HCT116 (cell line): ENCODE measurements around the gene BZW2. TPM values are rescaled to one million over a fixed set of nuclear protein-coding genes. Genes with fewer than 3 reads are reported as not detected.

Source experiments
- ATAC-seq: fragments of 200-7000 bp; cut with Tn5 transposase; 2 replicates; pipeline ENCODE4 v1.9.1; 2020; ENCODE audit warnings: mild to moderate bottlenecking, moderate library complexity
- BruUV-seq: library from RNA; stranded (reverse); fragments of 400-500 nt; replicated peaks from 2 replicates; lab custom pipeline; 2021; lab: Mats Ljungman, UMichigan
- CTCF ChIA-PET: fragments of 300-600 bp; sonication (Branson Sonifier 250); formaldehyde crosslinking; loops from one replicate; lab custom pipeline; 2021; ENCODE audit warnings: antibody characterized with exemption; lab: Charles Lee
- POLR2A ChIA-PET: fragments of 300-600, 350-600 bp; sonication (Branson Sonifier 250); formaldehyde crosslinking; loops from one replicate; lab custom pipeline; 2021; ENCODE audit warnings: antibody characterized with exemption; lab: Charles Lee
- RAD21 ChIA-PET, 2 experiments: fragments of 300-600 bp; sonication (Branson Sonifier 250); formaldehyde crosslinking; loops; one replicate each; lab custom pipeline; 2023; ENCODE audit warnings: low total read pairs in 2 of 2; ENCODE audit not compliant: uncharacterized antibody in 2 of 2, unreplicated experiment in 2 of 2, low non-redundant PET in 1 of 2; lab: Charles Lee
- DNase-seq: peaks from one replicate; pipeline ENCODE4 v3.0.0-alpha.2; 2010; ENCODE audit warnings: low read depth, low spot score
- H2AFZ ChIP-seq: fragments of 200-600 bp; shearing (Covaris generic), sonication (generic); 2 replicates; pipeline ENCODE4 v1.6.1; 2017; ENCODE audit warnings: low read depth, mixed run types, mixed read lengths, antibody characterized with exemption, low read length; ENCODE audit not compliant: poor library complexity, severe bottlenecking
- H3K27ac ChIP-seq: 2 replicates; pipeline ENCODE4 v1.5.1; 2012; ENCODE audit warnings: low read depth, low read length
- H3K27me3 ChIP-seq: fragments of 200-600 bp; sonication (generic); 2 replicates; pipeline ENCODE4 v1.6.1; 2016; ENCODE audit warnings: mixed run types, low read length, mixed read lengths; ENCODE audit not compliant: insufficient read depth
- H3K36me3 ChIP-seq, 2 experiments: fragments of 200-500 bp in 1 of 2; fragments of 200-600 bp in 1 of 2; sonication (Bioruptor generic) in 1 of 2; sonication (generic) in 1 of 2; 2 replicates each; pipeline versions ENCODE4 v1.5.1 to v1.6.1; 2014 to 2016; ENCODE audit warnings: low read length in 2 of 2, inconsistent platforms in 1 of 2, mixed read lengths in 1 of 2, mixed run types in 1 of 2; ENCODE audit not compliant: insufficient read depth in 2 of 2, control insufficient read depth in 1 of 2
- H3K4me1 ChIP-seq, 2 experiments: fragments of 200-600 bp in 1 of 2; sonication (generic) in 1 of 2; 2 replicates each; pipeline versions ENCODE4 v1.5.1 to v1.6.1; 2012 to 2017; ENCODE audit warnings: low read length in 2 of 2, inconsistent platforms in 1 of 2, mild to moderate bottlenecking in 1 of 2, mixed read lengths in 1 of 2, mixed run types in 1 of 2, moderate library complexity in 1 of 2; ENCODE audit not compliant: insufficient read depth in 2 of 2, control insufficient read depth in 1 of 2
- H3K4me2 ChIP-seq: fragments of 200-600 bp; sonication (generic); 2 replicates; pipeline ENCODE4 v1.6.1; 2017; ENCODE audit warnings: mixed run types, low read length, mixed read lengths
- H3K4me3 ChIP-seq, 2 experiments: fragments of 200-600 bp in 1 of 2; sonication (generic) in 1 of 2; replicated peaks in 1 of 2; 2 replicates each; pipeline ENCODE4 v1.5.1; 2011 to 2016; ENCODE audit warnings: low read length in 2 of 2, control low read depth in 1 of 2, low read depth in 1 of 2, mild to moderate bottlenecking in 1 of 2, mixed read lengths in 1 of 2, mixed run types in 1 of 2
- H3K79me2 ChIP-seq: fragments of 200-600 bp; sonication (generic); 2 replicates; pipeline ENCODE4 v1.6.1; 2017; ENCODE audit warnings: mild to moderate bottlenecking, mixed run types, low read length, moderate library complexity, mixed read lengths; ENCODE audit not compliant: insufficient read depth
- H3K9ac ChIP-seq: fragments of 200-600 bp; sonication (generic); 2 replicates; pipeline ENCODE4 v1.6.1; 2016; ENCODE audit warnings: low read length, mixed read lengths
- H3K9me2 ChIP-seq: fragments of 200-600 bp; sonication (generic), shearing (Covaris generic); 2 replicates; pipeline ENCODE4 v1.6.1; 2017; ENCODE audit warnings: mixed run types, mild to moderate bottlenecking, moderate library complexity; ENCODE audit not compliant: insufficient read depth
- H3K9me3 ChIP-seq, 2 experiments: fragments of 200-500 bp in 1 of 2; fragments of 200-600 bp in 1 of 2; sonication (Bioruptor generic) in 1 of 2; sonication (generic) in 1 of 2; 2 replicates each; pipeline ENCODE4 v1.6.1; 2014 to 2017; ENCODE audit warnings: low read length in 2 of 2, mixed read lengths in 2 of 2, inconsistent platforms in 1 of 2, low read depth in 1 of 2, mild to moderate bottlenecking in 1 of 2, mixed run types in 1 of 2, moderate library complexity in 1 of 2; ENCODE audit not compliant: control insufficient read depth in 1 of 2, insufficient read depth in 1 of 2
- H4K20me1 ChIP-seq: fragments of 200-600 bp; sonication (generic), shearing (Covaris generic); 2 replicates; pipeline ENCODE4 v1.6.1; 2017; ENCODE audit warnings: mixed run types, mild to moderate bottlenecking, moderate library complexity; ENCODE audit not compliant: insufficient read depth
- CBX3 ChIP-seq: IDR thresholded peaks from 2 replicates; pipeline ENCODE4 v1.6.1; 2012; ENCODE audit warnings: low read depth
- CEBPB ChIP-seq: IDR thresholded peaks from 2 replicates; pipeline ENCODE4 v1.6.1; 2012; ENCODE audit warnings: low read depth
- EGR1 ChIP-seq: IDR thresholded peaks from 2 replicates; pipeline ENCODE4 v1.6.1; 2012; ENCODE audit warnings: low read depth
- EZH2 ChIP-seq: fragments of 200-600 bp; sonication (generic); IDR thresholded peaks from 2 replicates; pipeline ENCODE4 v1.6.1; 2017; ENCODE audit warnings: antibody characterized with exemption, mixed run types
- EZH2phosphoT487 ChIP-seq: fragments of 200-600 bp; IDR thresholded peaks from 2 replicates; pipeline ENCODE4 v1.6.1; 2018; ENCODE audit warnings: antibody characterized with exemption, borderline replicate concordance
- FOSL1 ChIP-seq: IDR thresholded peaks from 2 replicates; pipeline ENCODE4 v1.6.1; 2012; ENCODE audit warnings: low read depth
- JUND ChIP-seq: IDR thresholded peaks from 2 replicates; pipeline ENCODE4 v1.6.1; 2012
- MAX ChIP-seq: IDR thresholded peaks from 2 replicates; pipeline ENCODE4 v1.6.1; 2012
- POLR2A ChIP-seq: IDR thresholded peaks from 2 replicates; pipeline ENCODE4 v1.7.0; 2011; ENCODE audit warnings: borderline replicate concordance; ENCODE audit not compliant: insufficient read depth, insufficient read length; ENCODE audit errors: extremely low read depth
- RAD21 ChIP-seq: IDR thresholded peaks from 2 replicates; pipeline ENCODE4 v1.6.1; 2012; ENCODE audit warnings: low read depth, mild to moderate bottlenecking
- REST ChIP-seq: IDR thresholded peaks from 2 replicates; pipeline ENCODE4 v1.6.1; 2012; ENCODE audit warnings: low read depth
- SIN3A ChIP-seq: IDR thresholded peaks from 2 replicates; pipeline ENCODE4 v1.6.1; 2012; ENCODE audit warnings: low read depth
- SP1 ChIP-seq: IDR thresholded peaks from 2 replicates; pipeline ENCODE4 v1.6.1; 2012; ENCODE audit warnings: low read depth
- SRF ChIP-seq: IDR thresholded peaks from 2 replicates; pipeline ENCODE4 v1.6.1; 2012; ENCODE audit warnings: low read depth
- TCF7L2 ChIP-seq: IDR thresholded peaks from 2 replicates; pipeline ENCODE4 v1.7.0; 2011; ENCODE audit warnings: borderline replicate concordance, inconsistent platforms; ENCODE audit not compliant: insufficient read depth, insufficient read length; ENCODE audit errors: extremely low read depth
- YY1 ChIP-seq: IDR thresholded peaks from 2 replicates; pipeline ENCODE4 v1.6.1; 2011; ENCODE audit warnings: low read length, low read depth, moderate library complexity, mild to moderate bottlenecking; ENCODE audit not compliant: insufficient replicate concordance; ENCODE audit errors: extremely low read depth
- ZFX ChIP-seq: fragments of 450-650 bp; IDR thresholded peaks from 2 replicates; pipeline ENCODE4 v1.6.1; 2017
- ZNF274 ChIP-seq: fragments of 200-500 bp; sonication (Bioruptor generic); IDR thresholded peaks from 2 replicates; pipeline ENCODE4 v1.6.1; 2014; ENCODE audit warnings: mild to moderate bottlenecking, low read depth, low read length, inconsistent platforms
- intact Hi-C: fragments of 100-400 bp; cut with micrococcal nuclease; formaldehyde crosslinking; loops from 2 replicates; pipeline ENCODE4 v1.10.0; 2022
- total RNA-seq: library from RNA; stranded (reverse); gene quantifications from one replicate; pipeline ENCODE4 v1.2.1, GENCODE V29; 2021; ENCODE audit not compliant: unreplicated experiment
- TF ChIP-seq, protein P1 (sequence below): IDR thresholded peaks from 2 replicates; pipeline ENCODE4 v1.6.1; 2012

The BZW2 gene
- total RNA-seq, 1 experiment from 2014 or later, result 119 TPM

- intact Hi-C loops, result loop anchor here (2.0 kb wide), 1 partner anchor 66 kb away; no protein-coding TSS in a partner anchor
- Histone ChIP-seq H3K4me1 (peaks cover 0 to 14% of the 10 kb centered on the region in 2 experiments; a peak in 2 of 4 replicates), H3K9me2 (no peaks in the 10 kb centered on the region), H3K27ac (no peak overlapping the region), H3K9me3 (no peaks in the 10 kb centered on the region), H3K36me3 (no peaks in the 10 kb centered on the region), H3K27me3 (no peaks in the 10 kb centered on the region), H3K79me2 (no peaks in the 10 kb centered on the region), H3K9ac (no peak overlapping the region), H4K20me1 (no peaks in the 10 kb centered on the region), H2AFZ (no peak overlapping the region), H3K4me2 (no peak overlapping the region), H3K4me3 (no peak overlapping the region)
- POLR2A ChIA-PET, result no interaction called here
- TF ChIP-seq CBX3, result no peak
- TF ChIP-seq EZH2phosphoT487, result no peak
- TF ChIP-seq JUND, result no peak
- TF ChIP-seq RAD21, result no peak
- TF ChIP-seq POLR2A, result no peak
- TF ChIP-seq SP1, result no peak
- no peak for TF ChIP-seq SIN3A
- TF ChIP-seq SRF, result no peak
- TF ChIP-seq TCF7L2, result no peak
- no peak for TF ChIP-seq YY1
- TF ChIP-seq, protein P1, sequence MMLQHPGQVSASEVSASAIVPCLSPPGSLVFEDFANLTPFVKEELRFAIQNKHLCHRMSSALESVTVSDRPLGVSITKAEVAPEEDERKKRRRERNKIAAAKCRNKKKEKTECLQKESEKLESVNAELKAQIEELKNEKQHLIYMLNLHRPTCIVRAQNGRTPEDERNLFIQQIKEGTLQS, result no peak
- RAD21 ChIA-PET, result no interaction called here
- CTCF ChIA-PET, result no interaction called here
- ATAC-seq (no peak), DNase-seq (no peak)
- no TSS peak for BruUV-seq
Measured at GRCh38 chr7:16742547-16742946, 96.6 kb downstream of the BZW2 start.

GRCh38 chr7:16743236-16743635 lies 97.3 kb downstream of the BZW2 start:
- H3K9ac ChIP-seq, result no peak overlapping the region
- no peaks in the 10 kb centered on the region for H3K9me3 ChIP-seq
- POLR2A ChIA-PET, result no interaction called here
- intact Hi-C loops, result loop anchor here (2.0 kb wide), 1 partner anchor 66 kb away; no protein-coding TSS in a partner anchor
- H4K20me1 ChIP-seq, result no peaks in the 10 kb centered on the region
- BruUV-seq, result no TSS peak
- H3K27me3 ChIP-seq, result no peaks in the 10 kb centered on the region
- no peak overlapping the region for H3K4me2 ChIP-seq
- H3K36me3 ChIP-seq, result no peaks in the 10 kb centered on the region
- H3K9me2 ChIP-seq, result no peaks in the 10 kb centered on the region
- no peak overlapping the region for H3K4me3 ChIP-seq
- RAD21 ChIA-PET, result no interaction called here
- ATAC-seq, result no peak
- CTCF ChIA-PET, result no interaction called here
- no peak for DNase-seq
- no peaks in the 10 kb centered on the region for H3K79me2 ChIP-seq
- peaks cover 0 to 14% of the 10 kb centered on the region in 2 experiments; a peak in 2 of 4 replicates for H3K4me1 ChIP-seq
- no peak overlapping the region for H3K27ac ChIP-seq
- H2AFZ ChIP-seq, result no peak overlapping the region
- no peak for TF ChIP-seq CBX3
- TF ChIP-seq EZH2, result no peak
- no peak for TF ChIP-seq EGR1
- TF ChIP-seq RAD21, result no peak
- no peak for TF ChIP-seq ZNF274
- no peak for TF ChIP-seq FOSL1
- no peak for TF ChIP-seq SP1
- TF ChIP-seq ZFX, result no peak
- TF ChIP-seq TCF7L2, result no peak
- no peak for TF ChIP-seq POLR2A
- TF ChIP-seq, protein P1, result no peak
- no peak for TF ChIP-seq JUND
- TF ChIP-seq MAX, result no peak
- no peak for TF ChIP-seq REST
- no peak for TF ChIP-seq CEBPB
- TF ChIP-seq YY1, result no peak
